ENCODE results near the gene KDELR3. TPM values are rescaled to one million over a fixed set of nuclear protein-coding genes. Genes with fewer than 3 reads are reported as not detected.

The KDELR3 gene
- total and polyA plus RNA-seq, 2 experiments from 2014 or later = 5.6 to 5.7 TPM

DNA sequence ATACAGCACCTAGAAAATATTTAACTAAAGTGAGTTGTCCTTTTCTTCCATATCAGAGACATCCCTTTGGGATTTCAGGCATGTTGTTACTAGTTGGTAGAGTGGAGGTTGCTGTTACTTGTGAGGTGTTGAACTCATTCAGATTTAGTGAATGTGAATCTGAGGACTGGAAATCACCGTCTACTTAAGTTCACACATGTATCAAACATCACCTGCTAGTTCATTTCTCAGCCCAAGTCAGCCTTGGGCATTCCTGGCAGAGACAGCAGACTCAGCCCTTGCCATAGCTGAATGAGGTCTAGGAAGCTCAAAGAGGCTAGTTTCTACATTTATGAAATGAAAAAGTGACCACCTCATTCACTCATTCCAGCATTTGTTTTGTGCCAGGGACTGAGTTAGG, 9.7 kb downstream of the KDELR3 start (continued):
- TF ChIP-seq REST (IDR thresholded peaks at IDR 0.05; ENCODE audit: unreplicated experiment) (no peak), ZNF114 (CRISPR knock-in tag; IDR thresholded peaks at IDR 0.05) (no peak), EZH2phosphoT487 (IDR thresholded peaks at IDR 0.05; ENCODE audit: unreplicated experiment) (no peak), ETS1 (IDR thresholded peaks at IDR 0.05) (no peak), EZH2 (IDR thresholded peaks at IDR 0.05; ENCODE audit: low read depth, unreplicated experiment) (no peak), CREB1 (CRISPR knock-in tag; IDR thresholded peaks at IDR 0.05; ENCODE audit: low read depth) (no peak), ZNF331 (CRISPR knock-in tag; IDR thresholded peaks at IDR 0.05; ENCODE audit: low read depth) (no peak), STAT1 (IDR thresholded peaks at IDR 0.05; ENCODE audit: unreplicated experiment) (no peak)
- TF ChIP-seq, protein P1, sequence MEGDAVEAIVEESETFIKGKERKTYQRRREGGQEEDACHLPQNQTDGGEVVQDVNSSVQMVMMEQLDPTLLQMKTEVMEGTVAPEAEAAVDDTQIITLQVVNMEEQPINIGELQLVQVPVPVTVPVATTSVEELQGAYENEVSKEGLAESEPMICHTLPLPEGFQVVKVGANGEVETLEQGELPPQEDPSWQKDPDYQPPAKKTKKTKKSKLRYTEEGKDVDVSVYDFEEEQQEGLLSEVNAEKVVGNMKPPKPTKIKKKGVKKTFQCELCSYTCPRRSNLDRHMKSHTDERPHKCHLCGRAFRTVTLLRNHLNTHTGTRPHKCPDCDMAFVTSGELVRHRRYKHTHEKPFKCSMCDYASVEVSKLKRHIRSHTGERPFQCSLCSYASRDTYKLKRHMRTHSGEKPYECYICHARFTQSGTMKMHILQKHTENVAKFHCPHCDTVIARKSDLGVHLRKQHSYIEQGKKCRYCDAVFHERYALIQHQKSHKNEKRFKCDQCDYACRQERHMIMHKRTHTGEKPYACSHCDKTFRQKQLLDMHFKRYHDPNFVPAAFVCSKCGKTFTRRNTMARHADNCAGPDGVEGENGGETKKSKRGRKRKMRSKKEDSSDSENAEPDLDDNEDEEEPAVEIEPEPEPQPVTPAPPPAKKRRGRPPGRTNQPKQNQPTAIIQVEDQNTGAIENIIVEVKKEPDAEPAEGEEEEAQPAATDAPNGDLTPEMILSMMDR (conservative IDR thresholded peaks at IDR 0.05; ENCODE audit: low read depth in 2 of 2) = no peak

DNA sequence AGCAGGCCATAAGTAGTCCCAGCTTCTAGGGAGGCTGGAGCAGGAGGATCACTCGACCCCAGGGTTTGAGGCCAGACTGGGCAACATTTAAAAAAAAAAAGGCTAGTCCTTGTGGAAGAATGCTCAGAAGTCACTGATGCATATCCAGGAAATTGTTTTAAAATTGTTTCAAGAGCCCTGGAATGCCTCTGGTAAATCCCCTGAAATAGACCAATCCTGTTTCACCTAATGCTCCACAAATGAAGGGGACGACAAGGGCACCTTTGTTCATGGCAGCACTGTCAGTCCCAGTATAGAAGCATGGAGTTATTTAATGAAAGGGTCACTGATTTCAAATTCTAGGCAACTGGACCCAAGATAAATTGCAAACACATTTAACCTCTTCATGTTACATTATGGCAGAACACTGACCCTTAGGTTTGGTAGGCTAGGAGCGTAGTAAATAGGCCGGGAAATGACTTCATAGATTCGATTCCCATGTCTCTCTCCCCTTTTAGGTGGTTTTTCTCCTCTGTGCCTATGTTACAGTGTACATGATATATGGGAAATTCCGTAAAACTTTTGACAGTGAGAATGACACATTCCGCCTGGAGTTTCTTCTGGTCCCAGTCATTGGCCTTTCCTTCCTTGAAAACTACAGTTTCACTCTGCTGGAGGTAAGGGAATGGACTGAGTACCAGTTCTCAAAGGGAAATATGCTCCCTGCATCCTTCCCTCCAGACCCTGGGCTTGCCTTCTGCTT, 11.4 kb downstream of the KDELR3 start:
- H3K27ac Mint-ChIP-seq = no peak overlapping the region
- Histone ChIP-seq H3K79me2 (replicated peaks; ENCODE audit: insufficient read depth) (no peaks in the 10 kb centered on the region), H3K27ac (ENCODE audit: low read depth) (peak overlapping the region; percentile 78), H2AFZ (no peak overlapping the region), H3K4me2 (no peak overlapping the region), H3K4me3 (no peak overlapping the region), H3K27me3 (ENCODE audit: insufficient read depth) (no peaks in the 10 kb centered on the region), H4K20me1 (replicated peaks; ENCODE audit: insufficient read depth) (peaks cover 12% of the 10 kb centered on the region), H3K36me3 (ENCODE audit: insufficient read depth) (peaks cover 24% of the 10 kb centered on the region), H3F3A (replicated peaks; ENCODE audit: low read depth) (peaks cover 36% of the 10 kb centered on the region), H3K9me2 (ENCODE audit: insufficient read depth) (no peaks in the 10 kb centered on the region), H3K4me1 (ENCODE audit: insufficient read depth) (no peaks in the 10 kb centered on the region)
- no peak; the same call in 2 of the 3 replicates for ATAC-seq
- no peaks in the 10 kb centered on the region for H3K9me3 Mint-ChIP-seq
- peaks cover 38% of the 10 kb centered on the region for H3K36me3 Mint-ChIP-seq (ENCODE audit: low read depth)
- TF ChIP-seq POLR2AphosphoS5 (IDR thresholded peaks at IDR 0.05; ENCODE audit: low read depth) = no peak
- TF ChIP-seq ZNF114 (CRISPR knock-in tag; IDR thresholded peaks at IDR 0.05) = no peak
- no peak for TF ChIP-seq EZH2 (IDR thresholded peaks at IDR 0.05; ENCODE audit: low read depth, unreplicated experiment)
- DNase-seq (ENCODE audit: low spot score) = no peak
- peaks cover 11% of the 10 kb centered on the region for H3K27me3 Mint-ChIP-seq (ENCODE audit: insufficient read depth, low read depth, poor library complexity)
- H3K4me3 Mint-ChIP-seq = no peak overlapping the region
- H3K4me1 Mint-ChIP-seq = peaks cover under 1% of the 10 kb centered on the region; the same call in 2 of the 3 replicates
